B cell (primary cell): ENCODE measurements around the gene RBM25. TPM values are rescaled to one million over a fixed set of nuclear protein-coding genes. Genes with fewer than 3 reads are reported as not detected.

ENCODE experiments used
- ATAC-seq: fragments of 200-7000 bp; cut with Tn5 transposase; one replicate; pipeline ENCODE4 v1.10.0; 2021; ENCODE audit warnings: low read depth, mild to moderate bottlenecking, moderate number of reproducible peaks, moderate library complexity
- CTCF ChIA-PET: fragments of 350-600 bp; sonication (Branson Sonifier 250); formaldehyde crosslinking; loops from one replicate; lab custom pipeline; 2021; ENCODE audit warnings: antibody characterized with exemption, inconsistent platforms; lab: Charles Lee
- POLR2A ChIA-PET: fragments of 350-600 bp; sonication (Branson Sonifier 250); formaldehyde crosslinking; loops from one replicate; lab custom pipeline; 2021; ENCODE audit warnings: antibody characterized with exemption; lab: Charles Lee
- DNase-seq: peaks from one replicate; pipeline ENCODE4 v3.0.0; 2013
- H2AFZ ChIP-seq: 2 replicates; pipeline ENCODE4 v1.6.1; 2012; ENCODE audit warnings: mild to moderate bottlenecking, low read depth, low read length; ENCODE audit not compliant: insufficient read depth, poor library complexity, severe bottlenecking
- H3K27ac ChIP-seq, 2 donors: 1 replicate in 1 of 2; 2 replicates in 1 of 2; pipeline ENCODE4 v1.5.1; 2012 to 2013; ENCODE audit warnings: low read length in 2 of 2, mild to moderate bottlenecking in 2 of 2, moderate library complexity in 1 of 2
- H3K27me3 ChIP-seq, 4 experiments: fragments of 200-600 bp in 1 of 4; sonication (generic) in 1 of 4; replicated peaks in 1 of 4; 1 replicate in 2 of 4; 2 replicates in 2 of 4; pipeline versions ENCODE4 v1.6.1 to v1.7.0; 2013 to 2016; ENCODE audit warnings: low read length in 3 of 4, mild to moderate bottlenecking in 2 of 4, mixed read lengths in 1 of 4, moderate library complexity in 1 of 4; ENCODE audit not compliant: insufficient read depth in 4 of 4, control insufficient read depth in 3 of 4; ENCODE audit errors: control extremely low read depth in 1 of 4
- H3K36me3 ChIP-seq, 2 experiments: replicated peaks in 1 of 2; 1 replicate in 1 of 2; 2 replicates in 1 of 2; pipeline versions ENCODE4 v1.6.1 to v1.7.1; 2013; ENCODE audit warnings: low read length in 1 of 2; ENCODE audit not compliant: insufficient read depth in 2 of 2, control insufficient read depth in 1 of 2; ENCODE audit errors: control extremely low read depth in 1 of 2, extremely low read depth in 1 of 2
- H3K4me1 ChIP-seq, 2 donors: fragments of 200-600 bp in 1 of 2; sonication (generic) in 1 of 2; 1 replicate in 1 of 2; 2 replicates in 1 of 2; pipeline versions ENCODE4 v1.5.1 to v1.6.1; 2013 to 2017; ENCODE audit warnings: low read length in 2 of 2; ENCODE audit not compliant: control insufficient read depth in 2 of 2, insufficient read depth in 2 of 2
- H3K4me2 ChIP-seq: replicated peaks from 2 replicates; pipeline ENCODE3; 2012; ENCODE audit warnings: mild to moderate bottlenecking, low read depth, low read length; ENCODE audit not compliant: poor library complexity, severe bottlenecking
- H3K4me3 ChIP-seq, 5 experiments: fragments of 200-600 bp in 1 of 5; sonication (generic) in 1 of 5; 1 replicate in 3 of 5; 2 replicates in 2 of 5; pipeline versions ENCODE4 v1.5.1 to v1.7.0; 2011 to 2016; ENCODE audit warnings: low read length in 4 of 5, mild to moderate bottlenecking in 4 of 5, low read depth in 2 of 5, control low read depth in 1 of 5, moderate library complexity in 1 of 5; ENCODE audit not compliant: insufficient read depth in 1 of 5; ENCODE audit errors: control extremely low read depth in 1 of 5, extremely low read depth in 1 of 5
- H3K79me2 ChIP-seq: fragments of 200-600 bp; sonication (generic); one replicate; pipeline ENCODE4 v1.6.0; 2016; ENCODE audit warnings: low read length; ENCODE audit not compliant: control insufficient read depth, insufficient read depth
- H3K9ac ChIP-seq: fragments of 200-600 bp; sonication (generic); 2 replicates; pipeline ENCODE4 v1.6.1; 2017; ENCODE audit warnings: mild to moderate bottlenecking, low read length, moderate library complexity
- H3K9me3 ChIP-seq, 3 donors: one replicate each; pipeline versions ENCODE4 v1.6.1 to v1.7.1; 2013; ENCODE audit warnings: low read length in 2 of 3; ENCODE audit not compliant: control insufficient read depth in 2 of 3, insufficient read depth in 1 of 3; ENCODE audit errors: control extremely low read depth in 1 of 3
- H4K20me1 ChIP-seq: 2 replicates; pipeline ENCODE4 v1.6.0; 2012; ENCODE audit warnings: mild to moderate bottlenecking, low read length; ENCODE audit not compliant: insufficient read depth, control insufficient read depth, poor library complexity, severe bottlenecking
- H3K27ac Mint-ChIP-seq: one replicate; pipeline ENCODE4 v1.8.0; 2021; ENCODE audit warnings: mixed read lengths
- H3K27me3 Mint-ChIP-seq: one replicate; pipeline ENCODE4 v1.8.0; 2021; ENCODE audit warnings: mixed read lengths
- H3K4me1 Mint-ChIP-seq: one replicate; pipeline ENCODE4 v1.8.0; 2021; ENCODE audit warnings: mixed read lengths
- H3K4me3 Mint-ChIP-seq: one replicate; pipeline ENCODE4 v1.8.0; 2021; ENCODE audit warnings: mixed read lengths
- H3K9me3 Mint-ChIP-seq: one replicate; pipeline ENCODE4 v1.8.0; 2022; ENCODE audit warnings: mixed read lengths; ENCODE audit not compliant: insufficient read depth
- EZH2 ChIP-seq: IDR thresholded peaks from 2 replicates; pipeline ENCODE4 v1.6.1; 2012; ENCODE audit warnings: borderline replicate concordance, low read depth, mild to moderate bottlenecking, moderate library complexity, low read length; ENCODE audit not compliant: insufficient read depth, poor library complexity, severe bottlenecking
- WGBS: methylation state at CpG from one replicate; pipeline ENCODE4 v1.1.5; 2013; ENCODE audit warnings: missing lambda C conversion rate; ENCODE audit not compliant: insufficient coverage; 5-methylcytosine and 5-hydroxymethylcytosine counted together
- intact Hi-C: fragments of 100-400 bp; cut with micrococcal nuclease; formaldehyde crosslinking; loops from one replicate; pipeline ENCODE4 v1.10.0; 2022
- polyA plus RNA-seq: library from polyadenylated mRNA; depleted of rRNA; stranded (reverse); fragments of >200 nt; gene quantifications from 2 replicates; pipeline ENCODE4 v1.2.3, GENCODE V29; 2012
- total RNA-seq, 2 donors: library from RNA; stranded (reverse); fragments of 120-200 nt in 1 of 2; gene quantifications; 1 replicate in 1 of 2; 2 replicates in 1 of 2; pipeline versions ENCODE4 v1.2.3 to v1.2.4, GENCODE V29; 2013 to 2022
- TF ChIP-seq, protein P1 (sequence below): fragments of 200-600 bp; IDR thresholded peaks from one replicate; pipeline ENCODE4 v1.8.0; 2022; ENCODE audit warnings: antibody characterized with exemption, mild to moderate bottlenecking

The RBM25 gene
- total and polyA plus RNA-seq, 2 donors (not counting 1 experiment from before 2014, with no cell fraction given), result 20.2 to 137 TPM

DNA sequence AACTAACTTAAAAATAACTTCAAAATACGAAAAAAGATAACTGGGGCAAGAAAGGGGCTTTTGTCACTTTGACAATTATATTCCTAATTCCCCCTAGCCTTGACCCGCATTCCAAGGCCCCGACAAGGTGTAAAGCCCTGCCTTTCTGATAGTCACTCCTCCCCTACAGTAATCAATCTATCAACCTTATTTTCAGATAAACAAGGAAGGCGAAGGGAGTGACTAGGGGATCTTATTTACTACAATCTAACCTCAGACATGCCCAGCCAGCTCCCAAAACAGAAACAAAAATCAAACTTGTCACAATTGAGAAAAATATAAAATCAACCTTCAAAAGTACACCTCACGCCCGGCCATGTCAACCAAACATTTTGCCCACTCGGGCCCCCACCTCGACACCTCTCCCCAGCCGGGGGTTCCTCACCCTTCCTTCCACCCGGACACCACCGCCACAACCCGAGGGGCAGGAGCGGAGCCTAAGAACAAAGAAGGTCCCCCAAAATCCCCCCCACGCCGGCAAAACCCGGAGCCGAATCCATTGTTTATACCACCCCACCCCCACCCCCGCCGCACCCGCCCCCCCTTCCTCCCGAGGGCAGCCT lies 32.0 kb upstream of the RBM25 start:
- Histone ChIP-seq H3K4me2 (peak overlapping the region; percentile 93), H3K27me3 (no peaks in the 10 kb centered on the region), H3K9me3 (no peaks in the 10 kb centered on the region), H3K4me3 (peak overlapping the region; percentile 41 to 97 (median 95)), H3K9ac (peak overlapping the region; percentile 93), H3K4me1 (peaks cover 17 to 18% of the 10 kb centered on the region in 2 donors), H3K27ac (peak overlapping the region in 1 of 2 donors; percentile 71), H4K20me1 (peaks cover 7% of the 10 kb centered on the region), H2AFZ (peak overlapping the region; percentile 99), H3K79me2 (peaks cover 42% of the 10 kb centered on the region), H3K36me3 (peaks cover 0 to 19% of the 10 kb centered on the region in 2 experiments)
- no peak for TF ChIP-seq EZH2
- TF ChIP-seq, protein P1, sequence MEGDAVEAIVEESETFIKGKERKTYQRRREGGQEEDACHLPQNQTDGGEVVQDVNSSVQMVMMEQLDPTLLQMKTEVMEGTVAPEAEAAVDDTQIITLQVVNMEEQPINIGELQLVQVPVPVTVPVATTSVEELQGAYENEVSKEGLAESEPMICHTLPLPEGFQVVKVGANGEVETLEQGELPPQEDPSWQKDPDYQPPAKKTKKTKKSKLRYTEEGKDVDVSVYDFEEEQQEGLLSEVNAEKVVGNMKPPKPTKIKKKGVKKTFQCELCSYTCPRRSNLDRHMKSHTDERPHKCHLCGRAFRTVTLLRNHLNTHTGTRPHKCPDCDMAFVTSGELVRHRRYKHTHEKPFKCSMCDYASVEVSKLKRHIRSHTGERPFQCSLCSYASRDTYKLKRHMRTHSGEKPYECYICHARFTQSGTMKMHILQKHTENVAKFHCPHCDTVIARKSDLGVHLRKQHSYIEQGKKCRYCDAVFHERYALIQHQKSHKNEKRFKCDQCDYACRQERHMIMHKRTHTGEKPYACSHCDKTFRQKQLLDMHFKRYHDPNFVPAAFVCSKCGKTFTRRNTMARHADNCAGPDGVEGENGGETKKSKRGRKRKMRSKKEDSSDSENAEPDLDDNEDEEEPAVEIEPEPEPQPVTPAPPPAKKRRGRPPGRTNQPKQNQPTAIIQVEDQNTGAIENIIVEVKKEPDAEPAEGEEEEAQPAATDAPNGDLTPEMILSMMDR, result no peak
- H3K9me3 Mint-ChIP-seq, result no peaks in the 10 kb centered on the region
- whole genome bisulfite sequencing, result 15% methylated on average over 10 of the region's 21 CpGs
- peaks cover 41% of the 10 kb centered on the region for H3K4me1 Mint-ChIP-seq
- H3K27me3 Mint-ChIP-seq, result no peaks in the 10 kb centered on the region
- ChIA-PET POLR2A (interaction anchor here (0.6 to 1.3 kb wide), 3 partner anchors 32 to 283 kb away, joined by 3 to 12 read pairs (median 6); partner anchors contain the start of genes PSEN1 and RBM25), CTCF (interaction anchor here (0.6 to 1.8 kb wide), 3 partner anchors 13 to 142 kb away, joined by 3 to 8 read pairs (median 6); partner anchors contain the start of gene RBM25)
- peak overlapping the region; percentile 92 for H3K4me3 Mint-ChIP-seq
- intact Hi-C loops, result no loop called here
- no peak for ATAC-seq
- H3K27ac Mint-ChIP-seq, result peak overlapping the region; percentile 12
- no peak for DNase-seq
